ENCODE measurements around the gene CPT1A.

Gene CPT1A

DNA sequence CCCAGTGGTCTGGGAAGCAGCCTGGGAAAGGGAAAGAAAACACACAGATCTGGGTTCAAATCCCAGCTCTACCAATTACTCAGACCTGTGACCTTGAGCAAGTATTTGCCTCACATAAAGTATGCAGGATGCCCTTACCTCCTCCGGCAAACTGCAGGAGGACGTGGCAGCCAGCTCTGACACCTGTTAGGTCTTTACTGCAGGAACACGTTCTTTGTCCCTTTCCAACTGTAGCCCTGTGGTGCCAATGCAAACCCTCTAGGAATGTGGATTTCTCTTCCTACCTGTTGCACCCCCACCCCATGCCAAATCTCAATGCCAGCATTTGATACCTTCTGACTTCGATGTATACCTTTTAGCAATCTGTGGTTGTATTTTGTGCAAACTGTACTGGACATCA is 6.0 kb downstream of the CPT1A start:
- peak in 1 of 2 experiments; percentile 84 for DNase-seq (ENCODE audit: low read depth in 1 of 2, low spot score in 1 of 2)
- in situ Hi-C loops (cut with HindIII; ENCODE audit: low pct_unique_long_range_greater_than_20kb, low sequenced_read_pairs) = no loop called here
- TF ChIP-seq JUND (IDR thresholded peaks at IDR 0.05; ENCODE audit: low read depth) = no peak

DNA sequence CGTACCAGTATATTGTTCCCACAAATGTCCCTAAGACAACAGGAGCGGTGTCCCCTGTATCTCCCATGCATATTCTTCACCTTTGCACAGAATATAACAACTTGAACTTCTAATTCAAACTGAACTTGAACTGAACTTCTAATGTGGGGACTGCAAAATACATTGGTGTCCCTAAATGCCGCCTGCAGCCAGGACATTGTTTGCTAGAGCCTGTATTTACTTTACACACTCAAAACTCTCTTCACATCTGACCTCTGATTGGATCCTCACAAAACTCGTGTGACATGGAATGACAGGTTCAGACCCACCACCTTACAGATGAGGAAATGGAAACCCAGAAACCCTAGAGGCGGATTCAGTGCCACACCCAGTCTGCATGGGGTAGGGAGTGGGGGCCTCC is 6.4 kb downstream of the CPT1A start:
- TF ChIP-seq JUND (IDR thresholded peaks at IDR 0.05; ENCODE audit: low read depth) = no peak
- no peak for DNase-seq (ENCODE audit: low read depth in 1 of 2, low spot score in 1 of 2)
- in situ Hi-C loops (cut with HindIII; ENCODE audit: low pct_unique_long_range_greater_than_20kb, low sequenced_read_pairs) = no loop called here

DNA sequence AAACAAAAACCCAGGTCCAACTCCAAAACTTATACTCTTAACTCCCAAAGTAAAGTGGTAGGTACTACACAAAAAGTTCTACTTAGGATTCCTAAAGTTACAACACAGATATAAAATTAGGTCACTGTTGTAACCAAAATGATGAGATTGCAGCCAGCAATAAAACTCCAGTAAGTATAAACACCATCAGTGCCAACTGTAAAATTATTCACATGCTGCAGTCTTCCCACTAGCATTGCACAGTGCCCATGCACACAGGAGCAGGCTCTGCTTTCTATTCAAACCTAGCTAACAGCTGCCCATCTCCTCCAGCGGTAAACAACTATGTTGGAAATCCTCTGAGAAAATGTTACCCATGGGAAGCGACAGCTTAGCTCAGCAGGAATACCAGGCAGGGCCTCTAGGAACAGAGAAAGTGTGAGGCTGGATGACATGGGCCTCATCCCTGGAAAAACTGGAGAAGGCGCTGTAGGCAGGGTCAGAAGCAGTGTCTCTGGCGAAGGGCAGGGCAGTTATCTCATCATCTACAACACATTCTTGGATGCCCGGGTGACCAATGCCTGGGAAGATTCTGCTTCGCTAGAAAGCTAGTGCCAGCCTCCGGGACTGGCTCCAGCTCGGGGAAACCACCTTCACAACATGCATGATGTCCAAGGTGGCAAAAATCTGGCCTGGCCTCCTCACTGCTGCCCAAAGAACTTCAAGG is 9.1 kb downstream of the CPT1A start:
- in situ Hi-C loops (cut with HindIII; ENCODE audit: low pct_unique_long_range_greater_than_20kb, low sequenced_read_pairs) = no loop called here

DNA sequence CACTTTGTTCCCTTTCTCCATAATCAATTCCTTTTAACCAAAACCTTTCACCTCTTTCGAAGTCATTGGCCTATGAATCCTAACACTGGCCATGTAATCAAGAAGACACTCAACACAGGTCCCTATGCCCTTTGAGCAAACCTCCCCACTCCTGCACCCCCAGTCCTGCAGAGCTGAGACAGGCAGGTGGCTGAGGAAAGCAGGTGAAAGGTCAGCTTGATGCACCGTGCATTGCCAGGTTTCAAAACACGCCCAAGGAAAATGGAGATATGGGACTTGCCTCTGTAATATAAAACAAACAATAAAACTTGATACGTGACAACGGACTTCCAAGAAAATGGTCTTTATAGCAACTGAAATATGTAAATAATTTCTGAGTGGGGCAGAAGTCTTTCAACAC is 10.6 kb downstream of the CPT1A start:
- in situ Hi-C loops (cut with HindIII; ENCODE audit: low pct_unique_long_range_greater_than_20kb, low sequenced_read_pairs) = no loop called here
- no peak for DNase-seq (ENCODE audit: low read depth in 1 of 2, low spot score in 1 of 2)
- no peak for TF ChIP-seq JUND (IDR thresholded peaks at IDR 0.05; ENCODE audit: low read depth)

More for the DNA sequence above, 9.1 kb downstream of the CPT1A start:
- peak; percentile 69 to 90 for DNase-seq (ENCODE audit: low read depth in 1 of 2, low spot score in 1 of 2)
- no peak for TF ChIP-seq JUND (IDR thresholded peaks at IDR 0.05; ENCODE audit: low read depth)

DNA sequence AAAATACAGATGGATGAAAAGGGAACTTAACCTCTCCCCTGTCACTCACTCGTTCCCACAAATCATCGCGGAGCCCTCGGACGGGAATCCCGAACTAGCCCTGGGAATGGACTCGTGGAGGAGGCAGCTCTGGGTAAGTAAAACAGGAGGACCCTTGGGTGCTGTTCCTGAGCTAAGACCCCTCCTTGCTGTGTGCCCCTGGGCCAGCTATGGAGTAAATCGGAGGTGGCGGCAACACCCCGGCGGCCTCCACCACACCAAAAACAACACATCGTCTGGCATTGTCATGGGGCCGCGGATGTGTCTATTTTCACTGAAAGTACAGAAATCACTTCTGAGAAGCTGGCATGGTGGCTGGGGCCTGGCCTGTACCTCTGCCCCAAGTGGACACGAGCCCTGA is 12.1 kb downstream of the CPT1A start:
- in situ Hi-C loops (cut with HindIII; ENCODE audit: low pct_unique_long_range_greater_than_20kb, low sequenced_read_pairs) = no loop called here
- no peak for DNase-seq (ENCODE audit: low read depth in 1 of 2, low spot score in 1 of 2)
- TF ChIP-seq JUND (IDR thresholded peaks at IDR 0.05; ENCODE audit: low read depth) = no peak

DNA sequence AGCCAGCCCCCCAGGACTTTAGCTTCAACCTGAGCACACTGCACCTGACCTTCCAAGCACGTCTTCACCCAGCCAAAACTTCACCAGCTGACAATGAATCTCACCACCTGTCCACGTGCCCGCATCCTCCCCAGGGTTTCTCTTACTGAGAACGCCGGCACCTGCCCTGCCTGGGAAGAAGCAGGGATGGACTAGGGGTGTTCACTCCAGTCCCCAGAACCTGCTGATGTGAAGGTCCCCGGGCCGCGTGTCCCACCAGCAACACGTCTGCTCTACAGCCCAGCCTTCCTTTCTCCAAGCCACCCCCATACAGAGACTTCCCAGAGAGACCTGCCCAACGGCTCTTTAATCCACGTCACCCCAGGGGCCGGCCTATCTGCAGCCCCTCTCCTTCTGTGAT is 12.8 kb downstream of the CPT1A start:
- no peak for DNase-seq (ENCODE audit: low read depth in 1 of 2, low spot score in 1 of 2)
- TF ChIP-seq JUND (IDR thresholded peaks at IDR 0.05; ENCODE audit: low read depth) = no peak
- in situ Hi-C loops (cut with HindIII; ENCODE audit: low pct_unique_long_range_greater_than_20kb, low sequenced_read_pairs) = no loop called here

DNA sequence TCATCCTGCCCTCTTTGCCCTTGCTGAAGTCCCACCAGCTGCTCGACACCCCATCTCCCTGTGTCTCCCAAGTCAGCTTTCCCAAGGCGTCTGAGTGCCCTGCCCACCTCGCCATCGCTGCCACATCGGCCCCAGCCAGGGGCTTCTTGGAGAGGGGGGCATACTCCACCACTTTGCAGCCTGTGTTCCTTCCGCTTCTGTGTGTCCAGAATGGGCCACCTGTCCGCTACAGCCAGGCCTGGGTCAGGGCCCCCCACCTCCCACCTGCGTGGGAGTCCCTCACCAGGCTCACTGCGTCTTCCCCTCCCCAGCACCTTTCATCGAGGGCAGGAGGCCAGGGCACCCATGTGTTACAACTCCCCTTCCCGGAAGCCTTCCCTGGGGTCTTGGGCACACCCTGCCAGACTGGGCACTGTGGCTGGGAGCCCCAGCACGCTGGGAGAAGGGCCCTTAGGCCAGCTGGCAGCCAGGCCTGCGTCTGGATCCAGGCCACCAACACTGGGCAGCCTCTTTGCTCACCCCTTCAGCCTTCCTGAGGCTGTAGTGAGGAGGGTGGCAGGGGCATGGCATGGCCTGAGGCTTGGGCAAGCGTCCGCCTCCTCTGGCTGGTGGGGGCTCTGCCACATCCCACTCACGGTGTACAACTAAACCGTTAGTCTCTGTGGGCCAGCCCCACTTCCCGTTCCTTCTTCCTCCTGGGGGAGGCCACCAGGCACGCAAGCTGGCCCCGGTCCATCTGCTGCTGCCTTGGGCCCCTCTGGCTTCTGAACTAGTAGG is 13.4 kb downstream of the CPT1A start:
- no peak for TF ChIP-seq JUND (IDR thresholded peaks at IDR 0.05; ENCODE audit: low read depth)
- in situ Hi-C loops (cut with HindIII; ENCODE audit: low pct_unique_long_range_greater_than_20kb, low sequenced_read_pairs) = no loop called here
- DNase-seq (ENCODE audit: low read depth in 1 of 2, low spot score in 1 of 2) = no peak

DNA sequence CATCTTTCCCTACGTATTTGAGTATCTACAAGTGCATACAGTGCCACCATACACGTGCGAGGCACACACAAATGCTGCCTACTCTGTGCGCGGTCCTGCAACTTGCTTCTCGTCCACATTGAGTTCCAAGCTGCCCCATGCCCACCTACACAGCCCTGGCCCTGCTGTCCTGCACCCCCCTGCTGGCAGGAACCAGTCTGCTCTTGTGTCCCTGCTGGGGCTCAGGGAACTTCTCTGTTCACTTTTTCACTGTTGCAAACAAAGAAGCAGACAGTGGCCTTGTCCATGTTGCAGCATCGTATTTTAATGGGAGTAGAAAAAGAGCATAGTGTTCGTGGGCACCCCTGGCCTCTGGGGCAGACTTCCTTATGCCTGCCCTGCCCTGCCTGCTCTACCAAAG is 14.0 kb downstream of the CPT1A start:
- no peak for TF ChIP-seq JUND (IDR thresholded peaks at IDR 0.05; ENCODE audit: low read depth)
- in situ Hi-C loops (cut with HindIII; ENCODE audit: low pct_unique_long_range_greater_than_20kb, low sequenced_read_pairs) = no loop called here
- no peak for DNase-seq (ENCODE audit: low read depth in 1 of 2, low spot score in 1 of 2)

DNA sequence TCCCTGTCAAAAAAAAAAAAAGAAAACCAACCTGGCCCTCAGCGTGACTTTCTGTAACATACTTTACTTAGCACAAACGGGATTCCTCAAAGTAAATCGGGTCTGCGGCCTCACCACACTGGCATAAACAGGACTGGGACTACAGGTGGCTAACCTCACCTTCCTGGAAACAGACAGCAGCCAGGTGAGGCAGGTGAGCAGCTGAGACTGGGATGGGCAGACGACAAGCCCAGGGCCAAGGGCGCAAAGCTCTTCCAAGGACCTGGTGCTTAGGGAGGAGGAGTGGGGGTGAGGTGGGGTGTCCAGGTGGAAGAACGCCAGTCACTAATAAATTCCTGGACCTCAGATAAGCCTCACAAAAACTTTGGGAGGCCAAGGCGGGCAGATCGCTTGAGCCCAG is 15.0 kb downstream of the CPT1A start:
- TF ChIP-seq JUND (IDR thresholded peaks at IDR 0.05; ENCODE audit: low read depth) = no peak
- DNase-seq (ENCODE audit: low read depth in 1 of 2, low spot score in 1 of 2) = no peak
- in situ Hi-C loops (cut with HindIII; ENCODE audit: low pct_unique_long_range_greater_than_20kb, low sequenced_read_pairs) = no loop called here

DNA sequence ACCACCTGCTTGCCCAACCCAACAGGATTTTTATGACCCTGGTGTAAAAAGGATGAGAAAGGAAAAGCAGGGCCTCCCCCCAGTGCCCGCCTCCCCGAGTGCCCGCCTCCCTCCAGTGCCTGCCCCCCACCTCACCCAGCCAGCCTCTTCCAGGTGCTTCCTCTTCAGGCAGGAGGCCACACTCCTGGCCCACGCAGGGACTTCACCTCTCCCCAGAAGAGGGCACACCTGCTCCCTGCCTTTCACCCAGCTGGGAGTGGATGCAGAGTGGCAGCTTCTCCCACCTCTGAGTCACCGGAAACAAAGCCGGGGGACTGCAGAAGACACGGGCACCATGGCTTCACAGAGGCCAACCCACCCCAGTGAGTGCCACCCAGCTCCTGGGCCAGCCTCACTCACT is 16.1 kb downstream of the CPT1A start:
- DNase-seq (ENCODE audit: low read depth in 1 of 2, low spot score in 1 of 2) = peak in 1 of 2 experiments; percentile 81
- no peak for TF ChIP-seq JUND (IDR thresholded peaks at IDR 0.05; ENCODE audit: low read depth)
- in situ Hi-C loops (cut with HindIII; ENCODE audit: low pct_unique_long_range_greater_than_20kb, low sequenced_read_pairs) = no loop called here

DNA sequence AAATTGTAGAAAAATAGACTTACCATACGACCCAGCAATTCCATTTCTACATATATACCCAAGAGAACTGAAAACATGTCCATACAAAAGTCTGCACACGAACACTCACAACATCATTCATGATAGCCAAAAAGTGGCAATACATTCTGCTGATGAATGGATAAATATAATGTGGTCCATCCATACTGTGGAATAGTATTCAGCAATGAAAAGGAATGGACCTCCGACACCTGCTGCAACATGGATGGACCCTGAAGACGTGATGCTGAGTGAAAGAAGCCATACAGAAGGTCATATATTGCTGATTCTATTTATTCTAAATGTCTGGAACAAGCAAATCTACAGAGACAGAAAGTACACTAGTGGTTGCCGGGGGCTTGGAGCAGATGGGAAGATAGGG is 19.2 kb downstream of the CPT1A start:
- in situ Hi-C loops (cut with HindIII; ENCODE audit: low pct_unique_long_range_greater_than_20kb, low sequenced_read_pairs) = no loop called here
- no peak for DNase-seq (ENCODE audit: low read depth in 1 of 2, low spot score in 1 of 2)
- no peak for TF ChIP-seq JUND (IDR thresholded peaks at IDR 0.05; ENCODE audit: low read depth)

DNA sequence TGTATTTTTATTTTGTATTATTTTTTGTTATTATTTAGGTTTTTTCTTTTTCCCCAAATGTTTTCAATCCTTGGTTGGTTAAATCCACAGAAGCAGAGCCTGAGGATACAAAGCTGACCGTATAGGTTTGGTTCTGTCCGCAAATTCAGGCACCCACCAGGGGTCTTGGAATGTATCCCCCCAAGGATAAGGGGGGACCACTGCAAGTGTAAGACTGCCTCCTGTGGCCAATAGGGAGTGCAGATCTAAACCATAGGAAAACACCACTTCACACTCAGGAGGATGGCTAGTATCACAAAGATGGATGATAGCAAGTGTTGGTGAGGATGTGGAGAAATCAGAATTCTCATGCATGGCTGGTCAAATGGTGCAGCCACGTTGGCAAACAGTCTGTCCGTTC is 20.0 kb downstream of the CPT1A start:
- in situ Hi-C loops (cut with HindIII; ENCODE audit: low pct_unique_long_range_greater_than_20kb, low sequenced_read_pairs) = no loop called here
- TF ChIP-seq JUND (IDR thresholded peaks at IDR 0.05; ENCODE audit: low read depth) = no peak
- DNase-seq (ENCODE audit: low read depth in 1 of 2, low spot score in 1 of 2) = no peak

DNA sequence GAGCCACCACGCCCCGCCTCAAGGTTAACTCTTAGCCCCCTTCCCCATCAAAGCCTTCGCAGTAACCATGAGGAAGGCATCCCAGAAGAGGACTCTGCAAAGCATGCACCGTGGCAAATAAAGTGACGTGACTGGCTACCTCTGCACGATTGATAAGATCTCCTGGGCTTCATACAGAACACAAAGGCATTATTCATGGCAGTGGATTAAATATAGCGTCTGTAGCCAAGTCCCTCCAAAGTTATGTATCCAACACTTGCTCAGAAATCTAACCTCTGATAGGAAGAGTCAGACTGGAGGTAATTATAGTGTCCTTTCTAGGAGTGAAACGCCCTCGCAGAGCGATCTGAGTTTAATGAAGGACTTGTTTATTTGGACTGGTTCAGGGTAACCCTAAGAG is 22.4 kb downstream of the CPT1A start:
- in situ Hi-C loops (cut with HindIII; ENCODE audit: low pct_unique_long_range_greater_than_20kb, low sequenced_read_pairs) = no loop called here

More for the DNA sequence above, 22.4 kb downstream of the CPT1A start:
- no peak for TF ChIP-seq JUND (IDR thresholded peaks at IDR 0.05; ENCODE audit: low read depth)
- DNase-seq (ENCODE audit: low read depth in 1 of 2, low spot score in 1 of 2) = peak in 1 of 2 experiments; percentile 69

All from T47D (cell line).